ENCODE data around the gene RSPRY1. TPM values are rescaled to one million over a fixed set of nuclear protein-coding genes. Genes with fewer than 3 reads are reported as not detected.

RSPRY1 gene
- total and polyA plus RNA-seq, 2 of the 8 experiments (the other 6 are each of a cell fraction or from before 2014, with no cell fraction given), result 11.5 to 32.5 TPM

DNA sequence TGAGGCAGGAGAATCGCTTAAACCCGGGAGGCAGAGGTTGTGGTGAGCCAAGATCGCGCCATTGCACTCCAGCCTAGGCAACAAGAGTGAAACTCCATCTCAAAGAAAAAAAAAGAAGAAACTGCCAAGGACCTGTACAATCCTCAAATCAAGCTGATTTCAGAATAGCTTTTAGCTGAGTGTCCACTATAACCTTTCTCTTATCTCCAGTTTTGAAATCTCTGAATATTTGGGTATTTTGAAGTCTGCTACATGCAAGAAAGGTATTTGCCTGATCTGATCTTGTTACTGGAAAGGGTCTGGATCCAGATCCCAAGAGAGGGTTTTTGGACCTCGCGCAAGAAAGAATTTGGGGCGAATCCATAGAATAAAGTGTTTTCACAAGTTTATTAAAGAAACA, 39.8 kb downstream of the RSPRY1 start:
- H3K4me1 ChIP-seq (replicated peaks in 1 of 4; ENCODE audit: control insufficient read depth in 3 of 4, insufficient read depth in 4 of 4, low read length in 3 of 4), result no peaks in the 10 kb centered on the region
- H3K9me3 ChIP-seq (ENCODE audit: insufficient read depth in 2 of 2, low read depth in 1 of 2, low read length in 1 of 2), result no peaks in the 10 kb centered on the region
- H3K56ac ChIP-seq (replicated peaks; ENCODE audit: insufficient read length, low read depth, low read length), result no peak overlapping the region
- H3K36me3 ChIP-seq (ENCODE audit: control insufficient read depth in 2 of 4, insufficient read depth in 4 of 4, low read length in 3 of 4), result peaks cover 5 to 46% (median 28%) of the 10 kb centered on the region in 4 experiments; a peak in 7 of 8 replicates
- H2AFZ ChIP-seq (ENCODE audit: low read length), result no peak overlapping the region
- no peak overlapping the region for H4K8ac ChIP-seq (ENCODE audit: extremely low read depth, insufficient read depth, low read length)
- H3K23me2 ChIP-seq (ENCODE audit: low read depth, low read length), result no peaks in the 10 kb centered on the region
- H3K18ac ChIP-seq (ENCODE audit: extremely low read depth, low read length), result no peak overlapping the region
- no peak overlapping the region for H3K4ac ChIP-seq (replicated peaks; ENCODE audit: insufficient read length, low read depth, low read length)
- H3K9ac ChIP-seq (replicated peaks in 1 of 4; ENCODE audit: extremely low read depth in 1 of 4, low read depth in 3 of 4, low read length in 3 of 4), result no peak overlapping the region
- no peak overlapping the region for H2BK12ac ChIP-seq (ENCODE audit: low read depth, low read length)
- no peaks in the 10 kb centered on the region for H3K79me2 ChIP-seq (ENCODE audit: control insufficient read depth in 1 of 2, insufficient read depth in 2 of 2, low read length in 2 of 2)
- no peak overlapping the region for H3K4me2 ChIP-seq (ENCODE audit: insufficient read depth in 1 of 2, low read depth in 2 of 2, low read length in 2 of 2)
- ChIA-PET POLR2A (ENCODE audit: partially characterized antibody) (no interaction called here), CTCF (ENCODE audit: partially characterized antibody) (no interaction called here)
- H4K5ac ChIP-seq (ENCODE audit: insufficient read length, low read depth, low read length), result no peak overlapping the region
- no peak overlapping the region for H2BK15ac ChIP-seq (ENCODE audit: low read length)
- 94% methylated on average over 7 of the region's 7 CpGs; no CpG with 5 or more reads in 1 of the 2 experiments for WGBS, 2 experiments (ENCODE audit: extremely low coverage in 1 of 2, insufficient coverage in 1 of 2, insufficient read length in 1 of 2, insufficient replicate concordance in 2 of 2, low coverage in 1 of 2, low lambda C conversion rate in 2 of 2, missing lambda C conversion rate in 1 of 2)
- H3K14ac ChIP-seq (ENCODE audit: insufficient read length), result no peak overlapping the region
- FAIRE-seq (no peak), DNase-seq (ENCODE audit: low read depth in 1 of 2, low spot score in 2 of 2) (no peak)
- H3K27me3 ChIP-seq (replicated peaks in 1 of 4; ENCODE audit: control insufficient read depth in 3 of 4, extremely low read depth in 1 of 4, insufficient read depth in 3 of 4, low read length in 3 of 4), result no peaks in the 10 kb centered on the region
- no peak overlapping the region for H3K23ac ChIP-seq (ENCODE audit: insufficient read length)
- H4K20me1 ChIP-seq (replicated peaks in 1 of 2; ENCODE audit: control insufficient read depth in 1 of 2, insufficient read depth in 2 of 2, low read length in 2 of 2), result no peaks in the 10 kb centered on the region
- no peaks in the 10 kb centered on the region for H3K79me1 ChIP-seq (ENCODE audit: low read depth, low read length)
- no peak overlapping the region for H2BK5ac ChIP-seq (ENCODE audit: low read depth, low read length)
- H3K4me3 ChIP-seq (ENCODE audit: extremely low read depth in 1 of 4, insufficient read depth in 2 of 4, low read depth in 3 of 4, low read length in 4 of 4), result no peak overlapping the region
- H2AK5ac ChIP-seq (ENCODE audit: low read depth, low read length), result no peak overlapping the region
- no peak overlapping the region for H2BK120ac ChIP-seq (replicated peaks; ENCODE audit: low read depth, low read length)
- H4K91ac ChIP-seq (replicated peaks; ENCODE audit: insufficient read length, low read length), result no peak overlapping the region
- no peak overlapping the region for H3K27ac ChIP-seq (ENCODE audit: low read depth, low read length)
- no peak overlapping the region for H2BK20ac ChIP-seq (ENCODE audit: low read length)
- TF ChIP-seq, protein P1, sequence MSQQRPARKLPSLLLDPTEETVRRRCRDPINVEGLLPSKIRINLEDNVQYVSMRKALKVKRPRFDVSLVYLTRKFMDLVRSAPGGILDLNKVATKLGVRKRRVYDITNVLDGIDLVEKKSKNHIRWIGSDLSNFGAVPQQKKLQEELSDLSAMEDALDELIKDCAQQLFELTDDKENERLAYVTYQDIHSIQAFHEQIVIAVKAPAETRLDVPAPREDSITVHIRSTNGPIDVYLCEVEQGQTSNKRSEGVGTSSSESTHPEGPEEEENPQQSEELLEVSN (IDR thresholded peaks at IDR 0.05), result no peak
- no peak for TF ChIP-seq MAFK (IDR thresholded peaks at IDR 0.05; ENCODE audit: low read depth, low read length)

Data from H1 (cell line).